ENCODE measurements around the gene SNAPC3. TPM values are rescaled to one million over a fixed set of nuclear protein-coding genes. Genes with fewer than 3 reads are reported as not detected.

The SNAPC3 gene
- total RNA-seq, 2 donors from 2014 or later = 41.3 to 52.5 TPM

- TF ChIP-seq CTCF (conservative IDR thresholded peaks at IDR 0.05) = no peak
- Mint-ChIP-seq H3K4me3 (no peak overlapping the region), H3K9me3 (no peaks in the 10 kb centered on the region), H3K27me3 (ENCODE audit: insufficient read depth) (no peaks in the 10 kb centered on the region), H3K36me3 (ENCODE audit: low read depth) (no peaks in the 10 kb centered on the region), H3K27ac (no peak overlapping the region), H3K4me1 (peaks cover 18% of the 10 kb centered on the region)
- WGBS, 2 experiments (ENCODE audit: insufficient coverage in 1 of 2, insufficient read length in 1 of 2) = 94 to 100% methylated on average over 1 to 4 of the region's 4 CpGs
- H3K9ac ChIP-seq (ENCODE audit: extremely low read depth, low read length, poor library complexity, severe bottlenecking) = no peak overlapping the region
- H3K27me3 ChIP-seq (ENCODE audit: control insufficient read depth, insufficient read depth, low read length, poor library complexity, severe bottlenecking) = no peaks in the 10 kb centered on the region
- H3K9me3 ChIP-seq (ENCODE audit: control insufficient read depth, low read length) = no peaks in the 10 kb centered on the region
- no peak overlapping the region for H3K4me3 ChIP-seq (ENCODE audit: low read length)
- no peaks in the 10 kb centered on the region for H3K36me3 ChIP-seq (ENCODE audit: control insufficient read depth, insufficient read depth, low read length)
- H3K4me1 ChIP-seq (ENCODE audit: control insufficient read depth, insufficient read depth, low read length) = peaks cover 3% of the 10 kb centered on the region
- no peak for DNase-seq
- H3K27ac ChIP-seq (ENCODE audit: low read depth, low read length) = no peak overlapping the region
These were observed 33.0 kb upstream of the SNAPC3 start for GRCh38 chr9:15389631-15390030.

- no peak for DNase-seq
- H3K9me3 Mint-ChIP-seq = no peaks in the 10 kb centered on the region
- no peaks in the 10 kb centered on the region for H3K27me3 Mint-ChIP-seq (ENCODE audit: insufficient read depth)
- H3K4me1 Mint-ChIP-seq = peaks cover 18% of the 10 kb centered on the region
- no peak overlapping the region for H3K4me3 Mint-ChIP-seq
- H3K27ac Mint-ChIP-seq = no peak overlapping the region
- no peaks in the 10 kb centered on the region for H3K36me3 ChIP-seq (ENCODE audit: control insufficient read depth, insufficient read depth, low read length)
- no peak overlapping the region for H3K27ac ChIP-seq (ENCODE audit: low read depth, low read length)
- H3K36me3 Mint-ChIP-seq (ENCODE audit: low read depth) = no peaks in the 10 kb centered on the region
- H3K9ac ChIP-seq (ENCODE audit: extremely low read depth, low read length, poor library complexity, severe bottlenecking) = no peak overlapping the region
- no peaks in the 10 kb centered on the region for H3K9me3 ChIP-seq (ENCODE audit: control insufficient read depth, low read length)
- H3K27me3 ChIP-seq (ENCODE audit: control insufficient read depth, insufficient read depth, low read length, poor library complexity, severe bottlenecking) = no peaks in the 10 kb centered on the region
- no peak overlapping the region for H3K4me3 ChIP-seq (ENCODE audit: low read length)
- WGBS, 2 experiments (ENCODE audit: insufficient coverage in 1 of 2, insufficient read length in 1 of 2) = 93 to 100% methylated on average over 1 to 2 of the region's 2 CpGs
- H3K4me1 ChIP-seq (ENCODE audit: control insufficient read depth, insufficient read depth, low read length) = peaks cover 3% of the 10 kb centered on the region
- TF ChIP-seq CTCF (conservative IDR thresholded peaks at IDR 0.05) = no peak
These were observed 32.5 kb upstream of the SNAPC3 start for GRCh38 chr9:15390201-15390600.

- no peak for TF ChIP-seq CTCF (conservative IDR thresholded peaks at IDR 0.05)
- Histone ChIP-seq H3K9me3 (ENCODE audit: control insufficient read depth, low read length) (no peaks in the 10 kb centered on the region), H3K4me1 (ENCODE audit: control insufficient read depth, insufficient read depth, low read length) (peaks cover 3% of the 10 kb centered on the region), H3K36me3 (ENCODE audit: control insufficient read depth, insufficient read depth, low read length) (no peaks in the 10 kb centered on the region), H3K4me3 (ENCODE audit: low read length) (no peak overlapping the region), H3K27me3 (ENCODE audit: control insufficient read depth, insufficient read depth, low read length, poor library complexity, severe bottlenecking) (no peaks in the 10 kb centered on the region), H3K27ac (ENCODE audit: low read depth, low read length) (no peak overlapping the region), H3K9ac (ENCODE audit: extremely low read depth, low read length, poor library complexity, severe bottlenecking) (no peak overlapping the region)
- H3K9me3 Mint-ChIP-seq = no peaks in the 10 kb centered on the region
- H3K27ac Mint-ChIP-seq = no peak overlapping the region
- no peaks in the 10 kb centered on the region for H3K27me3 Mint-ChIP-seq (ENCODE audit: insufficient read depth)
- H3K4me3 Mint-ChIP-seq = no peak overlapping the region
- WGBS, 2 experiments (ENCODE audit: insufficient coverage in 1 of 2, insufficient read length in 1 of 2) = 93 to 96% methylated on average over 4 to 5 of the region's 5 CpGs
- peaks cover 17% of the 10 kb centered on the region for H3K4me1 Mint-ChIP-seq
- no peaks in the 10 kb centered on the region for H3K36me3 Mint-ChIP-seq (ENCODE audit: low read depth)
- DNase-seq = no peak
These were observed 30.3 kb upstream of the SNAPC3 start for GRCh38 chr9:15392363-15392762.

Data from endodermal cell (in vitro differentiated cells).